ENCODE results near the gene DIS3L2. TPM values are rescaled to one million over a fixed set of nuclear protein-coding genes. Genes with fewer than 3 reads are reported as not detected.

Gene DIS3L2
- total RNA-seq, 1 experiment from 2014 or later: 28.5 TPM

DNA sequence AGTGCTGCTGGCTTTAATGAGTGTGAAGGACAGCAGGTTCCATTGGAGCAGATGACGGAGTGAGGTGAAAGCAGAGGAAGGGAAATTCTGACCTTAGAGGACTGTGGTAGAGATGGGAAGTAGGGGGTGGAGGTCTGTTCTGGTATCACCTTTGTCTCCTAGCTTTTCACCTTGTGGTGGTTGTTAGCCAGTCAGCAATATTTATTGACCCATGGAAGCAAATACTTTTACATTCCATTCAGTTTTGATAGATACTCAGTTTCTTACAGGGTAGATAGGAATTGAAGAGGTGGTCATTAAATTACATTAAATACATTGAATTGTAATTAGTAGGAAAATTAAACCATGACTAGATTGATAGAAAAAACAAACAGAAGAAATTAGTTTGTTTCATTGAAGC is 180.1 kb downstream of the DIS3L2 start:
- no peak overlapping the region for H3K4me3 Mint-ChIP-seq

DNA sequence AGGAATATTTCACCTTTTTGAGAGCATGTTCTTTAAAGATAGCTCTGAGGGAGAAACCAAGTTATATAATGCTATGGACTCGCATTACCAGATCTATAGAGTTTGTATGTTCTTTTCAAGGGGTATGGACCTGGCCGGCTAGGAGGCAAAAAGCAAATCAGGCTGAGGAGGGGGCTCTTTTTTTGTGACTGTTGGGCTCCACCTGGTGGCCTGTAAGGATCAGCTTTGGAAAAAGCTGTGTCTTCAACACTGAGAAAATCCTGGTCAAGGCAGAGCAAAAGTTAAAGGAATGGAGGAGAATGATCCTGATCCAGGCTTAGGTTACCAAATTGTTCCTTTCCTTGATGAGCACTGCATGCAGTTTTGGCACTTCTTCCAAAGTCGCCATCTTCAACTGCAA is 180.5 kb downstream of the DIS3L2 start:
- H3K27me3 Mint-ChIP-seq (ENCODE audit: low read depth): no peaks in the 10 kb centered on the region
- TF ChIP-seq, protein P1, sequence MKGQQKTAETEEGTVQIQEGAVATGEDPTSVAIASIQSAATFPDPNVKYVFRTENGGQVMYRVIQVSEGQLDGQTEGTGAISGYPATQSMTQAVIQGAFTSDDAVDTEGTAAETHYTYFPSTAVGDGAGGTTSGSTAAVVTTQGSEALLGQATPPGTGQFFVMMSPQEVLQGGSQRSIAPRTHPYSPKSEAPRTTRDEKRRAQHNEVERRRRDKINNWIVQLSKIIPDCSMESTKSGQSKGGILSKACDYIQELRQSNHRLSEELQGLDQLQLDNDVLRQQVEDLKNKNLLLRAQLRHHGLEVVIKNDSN (CRISPR knock-in tag; IDR thresholded peaks at IDR 0.05): no peak
- TF ChIP-seq NFE2L1 (CRISPR knock-in tag; IDR thresholded peaks at IDR 0.05): no peak
- TF ChIP-seq ZNF423 (CRISPR knock-in tag; IDR thresholded peaks at IDR 0.05): no peak
- TF ChIP-seq, protein P2, sequence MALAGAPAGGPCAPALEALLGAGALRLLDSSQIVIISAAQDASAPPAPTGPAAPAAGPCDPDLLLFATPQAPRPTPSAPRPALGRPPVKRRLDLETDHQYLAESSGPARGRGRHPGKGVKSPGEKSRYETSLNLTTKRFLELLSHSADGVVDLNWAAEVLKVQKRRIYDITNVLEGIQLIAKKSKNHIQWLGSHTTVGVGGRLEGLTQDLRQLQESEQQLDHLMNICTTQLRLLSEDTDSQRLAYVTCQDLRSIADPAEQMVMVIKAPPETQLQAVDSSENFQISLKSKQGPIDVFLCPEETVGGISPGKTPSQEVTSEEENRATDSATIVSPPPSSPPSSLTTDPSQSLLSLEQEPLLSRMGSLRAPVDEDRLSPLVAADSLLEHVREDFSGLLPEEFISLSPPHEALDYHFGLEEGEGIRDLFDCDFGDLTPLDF (CRISPR knock-in tag; IDR thresholded peaks at IDR 0.05): no peak
- TF ChIP-seq TEAD1 (CRISPR knock-in tag; IDR thresholded peaks at IDR 0.05): no peak
- TF ChIP-seq, protein P3, sequence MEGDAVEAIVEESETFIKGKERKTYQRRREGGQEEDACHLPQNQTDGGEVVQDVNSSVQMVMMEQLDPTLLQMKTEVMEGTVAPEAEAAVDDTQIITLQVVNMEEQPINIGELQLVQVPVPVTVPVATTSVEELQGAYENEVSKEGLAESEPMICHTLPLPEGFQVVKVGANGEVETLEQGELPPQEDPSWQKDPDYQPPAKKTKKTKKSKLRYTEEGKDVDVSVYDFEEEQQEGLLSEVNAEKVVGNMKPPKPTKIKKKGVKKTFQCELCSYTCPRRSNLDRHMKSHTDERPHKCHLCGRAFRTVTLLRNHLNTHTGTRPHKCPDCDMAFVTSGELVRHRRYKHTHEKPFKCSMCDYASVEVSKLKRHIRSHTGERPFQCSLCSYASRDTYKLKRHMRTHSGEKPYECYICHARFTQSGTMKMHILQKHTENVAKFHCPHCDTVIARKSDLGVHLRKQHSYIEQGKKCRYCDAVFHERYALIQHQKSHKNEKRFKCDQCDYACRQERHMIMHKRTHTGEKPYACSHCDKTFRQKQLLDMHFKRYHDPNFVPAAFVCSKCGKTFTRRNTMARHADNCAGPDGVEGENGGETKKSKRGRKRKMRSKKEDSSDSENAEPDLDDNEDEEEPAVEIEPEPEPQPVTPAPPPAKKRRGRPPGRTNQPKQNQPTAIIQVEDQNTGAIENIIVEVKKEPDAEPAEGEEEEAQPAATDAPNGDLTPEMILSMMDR (IDR thresholded peaks at IDR 0.05): peak; percentile 62
- ATAC-seq (peak; percentile 93), DNase-seq (ENCODE audit: low spot score) (peak; percentile 44)
- ChIA-PET POLR2A (no interaction called here), CTCF (interaction anchor here (0.7 to 5.8 kb wide), 18 partner anchors 10 to 241 kb away, joined by 3 to 80 read pairs (median 4); partner anchors contain the start of gene NPPC)
- no peaks in the 10 kb centered on the region for H3K36me3 Mint-ChIP-seq
- H3K9me3 Mint-ChIP-seq: no peaks in the 10 kb centered on the region
- no peaks in the 10 kb centered on the region for H3K4me1 Mint-ChIP-seq
- H3K4me3 Mint-ChIP-seq: no peak overlapping the region
- H3K27ac Mint-ChIP-seq: no peak overlapping the region

More for the DNA sequence above, 180.1 kb downstream of the DIS3L2 start:
- TF ChIP-seq TEAD1 (CRISPR knock-in tag; IDR thresholded peaks at IDR 0.05) (no peak), CREM (CRISPR knock-in tag; IDR thresholded peaks at IDR 0.05) (no peak), TP53 (CRISPR knock-in tag; IDR thresholded peaks at IDR 0.05) (no peak), ZNF317 (CRISPR knock-in tag; IDR thresholded peaks at IDR 0.05; ENCODE audit: borderline replicate concordance, low read depth) (no peak)
- TF ChIP-seq, protein P4, sequence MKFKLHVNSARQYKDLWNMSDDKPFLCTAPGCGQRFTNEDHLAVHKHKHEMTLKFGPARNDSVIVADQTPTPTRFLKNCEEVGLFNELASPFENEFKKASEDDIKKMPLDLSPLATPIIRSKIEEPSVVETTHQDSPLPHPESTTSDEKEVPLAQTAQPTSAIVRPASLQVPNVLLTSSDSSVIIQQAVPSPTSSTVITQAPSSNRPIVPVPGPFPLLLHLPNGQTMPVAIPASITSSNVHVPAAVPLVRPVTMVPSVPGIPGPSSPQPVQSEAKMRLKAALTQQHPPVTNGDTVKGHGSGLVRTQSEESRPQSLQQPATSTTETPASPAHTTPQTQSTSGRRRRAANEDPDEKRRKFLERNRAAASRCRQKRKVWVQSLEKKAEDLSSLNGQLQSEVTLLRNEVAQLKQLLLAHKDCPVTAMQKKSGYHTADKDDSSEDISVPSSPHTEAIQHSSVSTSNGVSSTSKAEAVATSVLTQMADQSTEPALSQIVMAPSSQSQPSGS (CRISPR knock-in tag; IDR thresholded peaks at IDR 0.05; ENCODE audit: borderline replicate concordance, low read depth): no peak
- Mint-ChIP-seq H3K9me3 (no peaks in the 10 kb centered on the region), H3K27ac (no peak overlapping the region), H3K27me3 (ENCODE audit: low read depth) (no peaks in the 10 kb centered on the region), H3K4me1 (no peaks in the 10 kb centered on the region), H3K36me3 (no peaks in the 10 kb centered on the region)
- ChIA-PET POLR2A (no interaction called here), CTCF (interaction anchor here (0.8 to 5.8 kb wide), 15 partner anchors 10 to 241 kb away, joined by 3 to 80 read pairs (median 5); partner anchors contain the start of gene NPPC)
- ATAC-seq: no peak
- no peak for DNase-seq (ENCODE audit: low spot score)

DNA sequence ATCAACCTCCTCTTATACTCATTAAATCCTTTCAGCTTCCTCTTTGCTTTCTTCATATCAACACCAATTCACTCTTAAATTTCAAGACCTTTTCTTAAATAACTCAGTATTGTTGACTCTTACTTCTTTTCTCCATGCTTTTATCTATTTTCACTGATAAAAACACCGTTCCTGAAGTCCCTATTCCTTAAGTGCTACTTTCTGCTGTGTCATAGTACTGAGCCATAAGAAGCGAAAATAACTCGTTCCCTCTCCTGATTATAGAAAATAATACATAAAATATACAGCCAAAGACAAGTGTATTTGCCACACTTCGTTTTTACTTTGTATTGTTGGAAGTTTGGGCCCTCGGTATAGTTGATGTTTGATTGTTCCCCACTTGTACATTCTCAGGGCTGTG is 181.0 kb downstream of the DIS3L2 start:
- no peaks in the 10 kb centered on the region for H3K36me3 Mint-ChIP-seq
- DNase-seq (ENCODE audit: low spot score) (no peak), ATAC-seq (no peak)
- H3K4me3 Mint-ChIP-seq: no peak overlapping the region
- ChIA-PET POLR2A (no interaction called here), CTCF (interaction anchor here (0.7 to 5.8 kb wide), 15 partner anchors 11 to 242 kb away, joined by 3 to 80 read pairs (median 4); partner anchors contain the start of gene NPPC)
- H3K9me3 Mint-ChIP-seq: no peaks in the 10 kb centered on the region
- H3K27me3 Mint-ChIP-seq (ENCODE audit: low read depth): no peaks in the 10 kb centered on the region
- H3K4me1 Mint-ChIP-seq: no peaks in the 10 kb centered on the region
- TF ChIP-seq ETV6 (CRISPR knock-in tag; IDR thresholded peaks at IDR 0.05) (no peak), ZNF317 (CRISPR knock-in tag; IDR thresholded peaks at IDR 0.05; ENCODE audit: borderline replicate concordance, low read depth) (no peak), ZNF423 (CRISPR knock-in tag; IDR thresholded peaks at IDR 0.05) (no peak), OVOL2 (CRISPR knock-in tag; IDR thresholded peaks at IDR 0.05; ENCODE audit: borderline replicate concordance) (no peak), FOXP1 (CRISPR knock-in tag; IDR thresholded peaks at IDR 0.05; ENCODE audit: borderline replicate concordance) (no peak), GABPB1 (CRISPR knock-in tag; IDR thresholded peaks at IDR 0.05) (no peak), MYBL2 (CRISPR knock-in tag; IDR thresholded peaks at IDR 0.05) (no peak)
- TF ChIP-seq, protein P5, sequence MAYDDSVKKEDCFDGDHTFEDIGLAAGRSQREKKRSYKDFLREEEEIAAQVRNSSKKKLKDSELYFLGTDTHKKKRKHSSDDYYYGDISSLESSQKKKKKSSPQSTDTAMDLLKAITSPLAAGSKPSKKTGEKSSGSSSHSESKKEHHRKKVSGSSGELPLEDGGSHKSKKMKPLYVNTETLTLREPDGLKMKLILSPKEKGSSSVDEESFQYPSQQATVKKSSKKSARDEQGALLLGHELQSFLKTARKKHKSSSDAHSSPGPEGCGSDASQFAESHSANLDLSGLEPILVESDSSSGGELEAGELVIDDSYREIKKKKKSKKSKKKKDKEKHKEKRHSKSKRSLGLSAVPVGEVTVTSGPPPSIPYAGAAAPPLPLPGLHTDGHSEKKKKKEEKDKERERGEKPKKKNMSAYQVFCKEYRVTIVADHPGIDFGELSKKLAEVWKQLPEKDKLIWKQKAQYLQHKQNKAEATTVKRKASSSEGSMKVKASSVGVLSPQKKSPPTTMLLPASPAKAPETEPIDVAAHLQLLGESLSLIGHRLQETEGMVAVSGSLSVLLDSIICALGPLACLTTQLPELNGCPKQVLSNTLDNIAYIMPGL (CRISPR knock-in tag; IDR thresholded peaks at IDR 0.05): no peak
- TF ChIP-seq, protein P6, sequence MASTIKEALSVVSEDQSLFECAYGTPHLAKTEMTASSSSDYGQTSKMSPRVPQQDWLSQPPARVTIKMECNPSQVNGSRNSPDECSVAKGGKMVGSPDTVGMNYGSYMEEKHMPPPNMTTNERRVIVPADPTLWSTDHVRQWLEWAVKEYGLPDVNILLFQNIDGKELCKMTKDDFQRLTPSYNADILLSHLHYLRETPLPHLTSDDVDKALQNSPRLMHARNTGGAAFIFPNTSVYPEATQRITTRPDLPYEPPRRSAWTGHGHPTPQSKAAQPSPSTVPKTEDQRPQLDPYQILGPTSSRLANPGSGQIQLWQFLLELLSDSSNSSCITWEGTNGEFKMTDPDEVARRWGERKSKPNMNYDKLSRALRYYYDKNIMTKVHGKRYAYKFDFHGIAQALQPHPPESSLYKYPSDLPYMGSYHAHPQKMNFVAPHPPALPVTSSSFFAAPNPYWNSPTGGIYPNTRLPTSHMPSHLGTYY (CRISPR knock-in tag; IDR thresholded peaks at IDR 0.05): no peak
- H3K27ac Mint-ChIP-seq: no peak overlapping the region

Measured in WTC11 (cell line).